Activated T-cell treated with anti-CD3 and anti-CD28 coated beads, Interleukin-2, amount 50 U/mL, for 48 hours (primary cell): ENCODE data around the gene NKD2.
"Not testable (repeated sequence)": the region's sequence is repeated elsewhere in the genome, so short reads cannot be mapped to it uniquely, and the experiment has no call there.

Experiments used
- DNase-seq, 2 experiments: peaks; one replicate each; pipeline ENCODE4 v3.0.0-alpha.2; 2020

NKD2 gene, protein sequence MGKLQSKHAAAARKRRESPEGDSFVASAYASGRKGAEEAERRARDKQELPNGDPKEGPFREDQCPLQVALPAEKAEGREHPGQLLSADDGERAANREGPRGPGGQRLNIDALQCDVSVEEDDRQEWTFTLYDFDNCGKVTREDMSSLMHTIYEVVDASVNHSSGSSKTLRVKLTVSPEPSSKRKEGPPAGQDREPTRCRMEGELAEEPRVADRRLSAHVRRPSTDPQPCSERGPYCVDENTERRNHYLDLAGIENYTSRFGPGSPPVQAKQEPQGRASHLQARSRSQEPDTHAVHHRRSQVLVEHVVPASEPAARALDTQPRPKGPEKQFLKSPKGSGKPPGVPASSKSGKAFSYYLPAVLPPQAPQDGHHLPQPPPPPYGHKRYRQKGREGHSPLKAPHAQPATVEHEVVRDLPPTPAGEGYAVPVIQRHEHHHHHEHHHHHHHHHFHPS

DNA sequence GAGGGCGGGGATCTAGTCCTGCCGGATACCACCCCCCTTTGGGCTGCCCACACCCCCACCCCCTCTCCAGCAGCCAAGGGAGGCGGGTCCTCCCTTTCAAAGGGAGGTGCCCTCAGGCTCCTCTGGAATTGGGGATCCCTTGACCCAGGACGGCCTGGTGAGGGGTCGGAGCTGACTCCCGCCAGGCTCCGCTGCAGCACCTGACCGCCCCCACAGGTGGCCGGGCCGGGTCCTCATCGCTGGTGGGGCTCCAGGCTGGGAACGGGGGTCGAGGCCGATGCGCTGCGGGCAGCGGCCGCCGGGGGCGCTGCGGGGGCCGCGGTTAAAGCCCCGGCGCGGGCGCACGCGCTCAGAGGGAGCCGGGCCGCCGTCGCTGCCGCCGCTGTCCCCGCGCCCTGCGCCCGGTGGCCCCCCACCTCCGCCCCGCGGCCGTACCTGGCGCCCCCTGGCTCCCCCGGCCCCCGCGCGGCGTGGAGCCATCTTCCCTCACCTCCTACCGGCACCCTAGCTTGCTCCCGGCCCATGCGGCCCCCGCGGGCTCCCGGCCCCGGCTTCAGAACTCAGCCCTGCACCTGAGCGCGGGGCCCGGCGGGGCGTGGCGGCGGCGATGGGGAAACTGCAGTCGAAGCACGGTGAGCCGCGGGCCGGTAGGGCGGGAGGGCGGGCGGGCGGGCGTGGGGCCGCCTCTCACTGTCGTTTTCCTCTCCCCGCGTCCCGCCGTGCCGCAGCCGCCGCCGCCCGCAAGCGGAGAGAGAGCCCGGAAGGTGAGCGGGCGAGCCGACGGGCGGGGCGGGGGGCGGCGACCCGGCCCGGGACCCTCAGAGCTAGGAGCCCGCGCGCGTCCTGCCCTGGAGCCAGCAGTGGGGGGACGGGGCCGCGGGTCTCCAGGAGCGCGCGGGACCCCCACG lies at the start of gene NKD2:
Gene NKD2, plus strand, starts transcription at position 352 of the 908 bp plus-strand sequence. Its CDS starts 256 bp downstream, at position 608.
- peak; percentile 65 to 73 for DNase-seq

DNA sequence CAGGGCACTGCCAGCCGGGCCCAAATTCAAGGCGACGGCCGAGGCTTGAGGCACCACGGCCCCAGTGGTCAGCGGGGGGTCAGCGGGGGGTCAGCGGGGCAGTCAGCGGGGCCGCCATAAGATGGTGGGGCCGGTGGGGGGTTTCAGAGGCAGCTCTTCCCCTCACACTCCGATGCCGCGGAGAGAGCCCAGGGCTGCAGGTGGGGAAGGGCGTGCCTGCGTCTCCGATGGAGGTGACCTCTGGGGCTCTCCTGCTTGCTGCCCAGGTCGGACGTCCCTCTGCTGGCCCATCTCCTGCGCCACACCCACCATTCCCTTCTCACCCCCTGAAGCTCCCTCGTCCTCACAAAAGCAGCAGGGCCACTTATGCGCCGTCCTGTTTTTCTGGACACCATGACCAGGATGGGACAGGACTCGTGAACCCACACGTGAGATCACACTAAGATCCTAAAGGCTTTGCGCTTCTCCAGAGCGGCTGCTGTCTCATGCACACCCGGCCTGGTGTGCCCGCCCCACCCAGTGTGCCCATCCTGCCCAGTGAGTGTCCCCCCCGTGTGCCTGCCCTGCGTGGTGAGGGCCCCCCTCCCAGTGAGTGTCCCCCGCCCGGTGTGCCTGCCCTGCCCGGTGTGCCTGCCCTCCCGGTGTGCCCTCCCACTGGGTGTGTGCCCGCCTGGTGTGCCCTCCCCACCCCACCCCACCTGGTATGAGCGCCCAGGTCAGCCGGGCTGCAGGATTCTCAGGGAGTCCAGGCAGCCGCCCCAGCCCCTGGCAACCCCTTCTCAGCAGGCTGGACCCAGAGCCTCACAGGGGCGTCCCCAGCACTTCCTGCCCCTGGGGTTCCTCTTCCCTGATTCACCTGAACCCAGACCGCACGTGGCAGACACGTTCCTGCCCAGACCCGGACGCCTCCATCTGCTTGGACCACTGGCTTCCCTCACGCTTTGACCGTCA lies 48.7 kb upstream of the NKD2 start:
- peak; percentile 14 to 18 for DNase-seq

DNA sequence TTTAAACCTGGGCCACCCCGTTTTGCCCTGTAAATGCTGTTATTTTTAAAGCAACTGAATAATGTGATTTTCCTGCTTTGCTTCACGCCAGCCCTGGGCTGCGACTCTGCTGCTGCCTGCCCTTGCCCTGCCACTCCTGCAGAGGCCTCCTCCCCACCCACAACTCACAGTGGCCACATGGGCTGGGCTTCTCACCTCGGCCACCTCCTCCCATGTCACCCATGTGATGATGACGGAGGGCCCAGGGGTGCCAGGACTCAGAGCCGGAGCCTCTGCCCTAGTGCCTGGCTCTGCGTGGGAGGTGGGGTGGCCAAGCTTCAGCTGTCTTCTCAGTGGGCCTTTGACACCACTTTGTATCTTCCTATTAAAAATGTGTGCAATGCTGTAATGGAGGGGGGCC lies 48.1 kb upstream of the NKD2 start:
- DNase-seq, result peak in 1 of 2 experiments; percentile 13

DNA sequence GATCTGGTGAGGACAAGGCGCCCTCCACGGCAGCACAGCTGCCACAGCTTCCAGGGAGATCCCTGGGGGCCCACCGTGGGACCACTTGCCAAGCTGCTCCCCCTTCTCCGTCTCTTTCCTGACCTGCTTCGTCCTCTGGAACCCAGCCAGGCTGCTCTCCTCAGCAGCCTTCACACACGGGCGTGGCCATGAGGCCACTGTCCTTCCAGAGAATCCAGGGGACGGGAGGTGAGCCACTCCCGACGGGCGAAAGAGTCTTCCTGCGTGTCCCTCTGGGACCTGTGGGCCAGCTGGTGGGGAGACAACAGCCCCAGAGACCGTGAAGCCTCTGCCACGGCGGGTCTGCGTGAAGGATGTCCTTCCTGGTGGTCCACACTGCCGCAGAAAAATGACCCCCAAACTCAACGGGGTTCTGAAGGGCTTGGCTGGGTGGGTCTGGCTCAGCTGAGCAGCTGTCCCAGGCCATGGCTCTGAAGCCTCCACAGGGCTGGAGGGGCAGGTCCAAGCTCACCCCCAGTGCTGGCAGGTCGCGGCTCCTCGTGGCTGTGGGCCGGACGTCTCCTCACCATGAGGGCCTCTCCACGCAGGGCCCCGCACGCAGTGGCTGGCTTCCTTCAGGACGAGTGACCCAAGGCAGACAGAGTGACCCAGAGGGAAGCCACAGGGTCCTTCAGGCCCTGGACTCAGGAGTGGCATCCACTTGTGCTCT lies 47.4 kb upstream of the NKD2 start:
- no peak for DNase-seq

DNA sequence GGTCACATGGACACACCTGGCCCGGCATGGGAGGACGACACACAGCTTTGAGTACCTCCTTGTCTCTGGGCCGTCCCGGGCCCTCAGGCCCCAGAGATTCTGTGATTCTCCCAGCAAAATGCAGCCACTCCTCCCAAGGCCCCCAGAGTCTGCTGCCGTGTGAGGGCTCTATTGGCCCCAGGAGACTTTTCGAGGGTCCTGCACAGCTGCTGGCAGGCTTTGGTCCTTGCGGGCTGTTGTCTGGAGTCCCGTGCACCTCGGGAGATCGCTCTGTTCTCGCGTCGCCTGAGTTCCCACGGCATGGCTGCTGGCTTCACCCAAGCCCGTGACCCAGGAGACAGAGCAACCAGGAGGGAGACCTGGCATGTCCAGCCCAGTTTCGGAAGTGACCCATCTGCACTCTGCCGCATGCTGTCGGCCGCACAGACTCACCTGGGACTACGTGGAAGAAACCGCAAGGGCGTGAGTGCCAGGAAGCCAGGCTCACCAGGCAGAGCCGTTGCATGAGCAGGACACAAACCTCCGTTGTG lies 46.8 kb upstream of the NKD2 start:
- DNase-seq, result peak in 1 of 2 experiments; percentile 12

DNA sequence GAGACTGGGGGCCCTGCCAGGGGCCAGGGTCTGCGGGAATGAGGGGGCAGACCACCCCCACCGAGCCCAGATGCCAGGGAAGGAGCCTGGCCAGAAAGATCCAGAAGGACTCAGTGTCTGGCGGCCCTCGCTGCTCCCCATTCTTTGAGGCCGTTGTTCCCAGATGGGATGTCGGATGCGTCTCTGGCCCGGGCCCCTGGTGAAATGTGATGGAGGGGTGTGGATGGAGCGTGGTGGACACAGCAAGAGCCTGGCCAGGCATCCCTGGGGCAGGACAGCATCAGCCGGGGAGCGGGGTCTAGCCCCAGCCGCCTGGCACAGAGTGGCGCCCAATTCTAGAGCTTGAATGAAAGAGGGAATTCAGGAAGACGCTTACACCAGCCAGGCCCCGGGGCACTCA lies 46.2 kb upstream of the NKD2 start:
- DNase-seq, result peak in 1 of 2 experiments; percentile 11

DNA sequence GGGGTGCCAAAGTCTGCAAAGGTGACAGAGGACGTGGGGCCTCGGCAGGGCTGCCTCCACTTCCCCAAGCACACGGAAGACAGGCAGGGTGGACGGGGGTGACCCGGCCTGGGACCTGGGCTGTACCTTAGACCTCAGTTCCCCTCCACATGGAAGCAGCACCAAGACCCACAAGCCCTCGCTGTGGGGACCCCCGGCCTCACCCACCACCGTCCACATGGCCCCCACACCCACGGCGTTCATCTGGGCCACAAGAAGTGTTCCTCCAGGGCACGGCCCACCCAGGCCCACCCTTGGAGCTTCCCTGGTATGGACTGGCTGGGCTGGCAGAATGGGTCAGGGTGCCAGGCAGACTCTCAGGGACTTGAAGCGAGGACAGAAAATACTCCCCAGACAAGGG lies 45.8 kb upstream of the NKD2 start:
- DNase-seq, result no peak

DNA sequence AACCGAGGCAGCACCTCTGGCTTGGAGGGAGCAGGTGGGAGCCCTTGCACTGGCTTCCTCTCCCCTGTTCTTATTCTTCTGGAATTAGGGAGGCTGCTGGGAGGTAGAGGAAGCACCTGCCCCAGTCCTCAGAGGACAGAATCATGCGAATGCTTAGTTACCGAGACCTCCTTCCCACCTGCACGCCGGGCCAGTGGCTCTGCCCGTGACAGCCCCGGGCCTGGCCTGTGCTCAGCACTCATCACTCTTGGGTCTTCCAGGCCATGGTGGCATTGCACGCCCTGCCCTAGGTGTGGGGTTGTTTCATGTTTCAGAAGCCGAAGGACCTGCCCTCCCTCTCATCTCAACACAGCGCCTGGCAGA lies 45.3 kb upstream of the NKD2 start:
- peak in 1 of 2 experiments; percentile 29 for DNase-seq

DNA sequence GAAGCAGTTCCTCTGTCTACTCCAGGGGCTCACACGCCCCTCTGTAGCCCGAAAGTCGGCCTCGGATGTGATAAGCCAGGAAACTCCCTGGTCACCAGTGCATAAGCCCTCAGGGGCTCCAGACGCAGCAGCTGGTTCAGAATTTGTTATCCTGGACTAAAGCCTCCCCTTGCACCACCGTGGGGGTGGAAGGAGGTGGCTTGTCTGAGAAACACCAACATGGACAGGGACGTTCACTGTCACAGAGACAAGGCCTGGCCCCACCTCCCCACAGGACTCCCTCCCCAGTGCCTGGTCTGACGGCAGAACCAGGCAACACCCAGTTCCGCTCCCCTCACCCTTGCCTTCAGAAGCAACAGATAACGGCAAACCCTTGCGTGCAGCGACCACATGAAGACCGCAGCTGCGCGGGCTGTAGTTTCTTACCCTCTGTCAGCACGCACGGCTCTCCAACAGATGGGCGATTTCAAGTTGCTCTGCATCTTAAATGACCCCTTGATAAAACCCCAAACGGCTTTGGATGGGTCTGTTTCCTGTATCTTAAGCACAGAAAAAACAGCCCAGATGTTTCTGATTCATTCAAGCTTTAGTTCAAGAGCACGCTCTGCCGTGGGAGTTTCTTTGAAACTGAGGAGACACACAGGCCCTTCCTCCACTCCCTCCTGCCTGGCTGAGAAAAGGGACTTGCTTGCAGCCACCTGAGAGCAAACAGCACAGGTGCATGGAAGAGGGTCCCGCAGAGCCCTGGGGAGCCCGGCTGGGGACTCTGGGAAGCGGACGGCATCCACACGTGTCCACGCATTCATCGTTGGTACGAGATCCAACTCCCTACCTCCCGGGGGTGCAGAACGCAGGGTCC lies 44.7 kb upstream of the NKD2 start:
- peak; percentile 66 to 71 for DNase-seq

DNA sequence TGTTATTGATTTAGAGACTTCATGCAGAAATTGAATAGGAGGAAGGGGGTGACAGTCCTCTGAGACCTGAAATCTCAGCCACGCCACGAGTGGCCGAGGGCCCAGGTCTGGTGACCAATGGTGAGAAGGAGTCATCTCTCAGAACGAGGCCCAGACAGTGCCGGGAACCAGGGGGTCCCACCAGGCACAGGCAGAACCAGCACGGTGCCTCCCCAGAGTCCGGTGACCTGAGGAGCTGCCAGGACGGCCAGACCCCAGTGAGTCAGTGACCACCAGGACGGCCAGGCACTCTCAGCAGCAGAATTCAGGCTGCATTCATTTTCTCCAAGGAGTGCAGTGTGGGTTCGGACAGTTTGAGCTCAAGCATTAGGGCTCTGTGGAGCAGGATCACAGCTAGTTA lies 43.8 kb upstream of the NKD2 start:
- DNase-seq, result no peak

DNA sequence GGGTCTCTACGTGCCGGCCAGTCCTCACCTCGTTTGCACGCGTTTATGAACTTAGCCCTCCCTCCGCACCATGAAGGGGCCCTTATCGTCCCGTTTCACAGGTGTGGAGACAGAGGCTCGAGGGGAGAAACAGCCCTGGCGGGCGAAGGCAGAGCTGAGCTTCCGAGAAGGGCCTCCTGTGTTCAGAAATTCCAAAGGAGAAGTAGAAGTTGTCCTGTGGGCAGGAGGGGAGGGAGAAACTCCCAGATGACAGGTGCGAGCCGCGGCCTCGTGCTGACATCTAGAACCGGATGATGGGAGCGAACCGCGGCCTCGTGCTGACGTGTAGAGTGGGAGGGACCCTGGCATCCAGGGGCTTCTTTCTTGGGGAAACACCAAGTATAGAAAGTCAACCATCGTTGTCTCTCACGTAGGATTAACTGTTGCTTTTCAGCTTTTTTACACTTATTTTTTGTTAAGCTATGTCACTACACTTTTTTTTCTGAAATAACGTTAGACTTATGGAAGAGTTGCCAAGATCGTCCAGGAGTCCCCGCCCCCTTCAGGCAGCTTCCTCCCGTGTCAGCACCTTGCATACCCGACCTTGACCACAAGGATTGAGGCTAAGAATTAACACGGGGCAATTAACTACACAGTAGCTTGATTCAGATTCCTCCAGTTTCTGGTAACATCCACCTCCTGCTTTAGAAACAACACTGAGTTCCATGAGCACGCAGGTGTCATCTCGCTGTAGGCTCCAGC lies 42.8 kb upstream of the NKD2 start:
- peak in 1 of 2 experiments; percentile 14 for DNase-seq

DNA sequence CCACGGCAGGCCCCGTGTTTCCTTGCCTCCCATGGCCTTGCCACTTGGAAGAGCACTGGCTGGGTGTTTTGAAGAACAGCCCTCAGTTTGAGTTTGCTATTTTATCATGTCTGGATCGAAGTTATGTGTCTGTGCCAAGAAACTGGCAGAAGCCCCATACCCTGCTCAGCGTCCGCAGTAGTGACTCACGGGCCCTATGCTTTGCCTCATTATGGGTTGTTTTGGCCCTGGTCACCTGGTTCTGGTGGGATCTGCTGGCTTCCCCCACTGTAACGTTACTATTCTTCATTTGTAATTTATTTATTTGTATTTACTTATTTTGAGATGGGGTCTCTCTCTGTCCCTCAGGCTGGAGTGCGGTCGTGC lies 42.3 kb upstream of the NKD2 start:
- DNase-seq, result no peak

DNA sequence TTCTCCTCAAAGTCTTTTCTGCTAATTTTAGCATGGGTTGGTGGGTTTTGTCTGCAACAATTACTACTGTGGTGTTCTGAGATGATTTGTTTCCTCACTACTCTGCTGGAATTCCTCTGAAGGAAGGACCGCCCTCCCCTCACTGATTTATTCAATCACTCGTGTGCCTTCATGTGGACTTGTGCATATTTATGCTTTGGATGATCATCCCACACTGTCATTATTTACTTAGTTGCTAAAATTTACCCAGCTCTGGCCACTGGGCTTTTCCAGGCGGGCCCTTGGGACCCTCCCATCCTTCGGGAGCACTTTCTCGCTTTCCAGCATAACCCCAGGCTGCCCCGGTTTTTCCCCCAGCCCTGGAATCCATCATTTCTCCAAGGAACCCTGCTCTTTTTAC lies 41.7 kb upstream of the NKD2 start:
- DNase-seq, result no peak

DNA sequence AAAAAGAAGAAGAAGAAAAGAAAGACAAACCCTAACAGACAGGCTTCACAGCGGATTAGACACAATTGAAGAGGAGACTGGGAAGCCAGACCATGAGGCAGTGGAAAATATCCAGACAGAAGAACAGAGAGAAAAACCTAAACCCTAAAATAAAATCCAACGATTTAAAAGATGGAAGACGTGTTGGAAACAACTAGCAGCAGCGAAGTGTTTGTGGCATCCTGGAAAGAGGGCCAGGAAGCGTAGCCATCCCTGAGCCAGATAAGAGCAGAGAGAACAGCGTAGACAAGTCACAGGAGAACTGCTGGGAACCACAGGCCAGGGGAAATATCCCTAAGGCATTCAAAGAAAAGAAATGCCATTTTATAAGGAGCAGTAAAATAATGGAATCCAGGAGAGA lies 39.7 kb upstream of the NKD2 start:
- DNase-seq, result no peak

DNA sequence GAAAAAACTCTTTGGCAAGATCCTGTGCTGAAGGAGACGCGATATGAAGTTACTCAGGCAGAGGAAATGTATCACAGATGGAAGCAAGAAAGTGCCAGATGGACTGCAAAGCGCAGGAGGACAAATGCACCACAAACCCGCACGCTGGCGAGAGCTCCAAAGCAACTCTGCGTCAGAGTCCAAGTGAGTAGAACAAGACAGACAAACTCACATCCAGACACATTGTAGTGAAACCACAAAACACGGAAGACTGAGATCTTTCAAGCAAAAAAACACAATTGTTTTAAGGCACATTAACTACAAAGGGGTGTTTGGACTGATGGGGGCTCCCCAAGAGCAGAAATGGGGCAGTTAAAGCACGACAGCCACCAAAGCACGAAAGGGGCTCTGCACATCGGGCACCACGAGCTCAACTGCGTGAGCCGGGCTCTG lies 39.2 kb upstream of the NKD2 start:
- peak in 1 of 2 experiments; percentile 26 for DNase-seq

DNA sequence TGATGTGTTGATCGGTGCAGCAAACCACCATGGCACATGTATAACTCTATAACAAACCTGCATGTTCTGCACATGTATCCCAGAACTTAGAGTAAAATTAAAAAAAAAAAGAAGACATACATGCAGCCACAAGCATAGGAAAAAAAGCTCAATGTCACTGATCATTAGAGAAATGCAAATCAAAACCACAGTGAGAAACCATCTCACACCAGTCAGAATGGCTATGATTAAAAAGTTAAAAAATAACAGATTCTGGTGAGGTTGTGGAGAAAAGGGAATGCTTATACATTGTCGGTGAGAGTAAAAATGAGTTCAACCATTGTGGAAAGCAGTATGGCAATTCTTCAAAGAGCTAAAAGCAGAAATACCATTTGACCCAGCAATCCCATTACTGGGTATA lies 36.0 kb upstream of the NKD2 start:
- DNase-seq, result not testable (repeated sequence)

DNA sequence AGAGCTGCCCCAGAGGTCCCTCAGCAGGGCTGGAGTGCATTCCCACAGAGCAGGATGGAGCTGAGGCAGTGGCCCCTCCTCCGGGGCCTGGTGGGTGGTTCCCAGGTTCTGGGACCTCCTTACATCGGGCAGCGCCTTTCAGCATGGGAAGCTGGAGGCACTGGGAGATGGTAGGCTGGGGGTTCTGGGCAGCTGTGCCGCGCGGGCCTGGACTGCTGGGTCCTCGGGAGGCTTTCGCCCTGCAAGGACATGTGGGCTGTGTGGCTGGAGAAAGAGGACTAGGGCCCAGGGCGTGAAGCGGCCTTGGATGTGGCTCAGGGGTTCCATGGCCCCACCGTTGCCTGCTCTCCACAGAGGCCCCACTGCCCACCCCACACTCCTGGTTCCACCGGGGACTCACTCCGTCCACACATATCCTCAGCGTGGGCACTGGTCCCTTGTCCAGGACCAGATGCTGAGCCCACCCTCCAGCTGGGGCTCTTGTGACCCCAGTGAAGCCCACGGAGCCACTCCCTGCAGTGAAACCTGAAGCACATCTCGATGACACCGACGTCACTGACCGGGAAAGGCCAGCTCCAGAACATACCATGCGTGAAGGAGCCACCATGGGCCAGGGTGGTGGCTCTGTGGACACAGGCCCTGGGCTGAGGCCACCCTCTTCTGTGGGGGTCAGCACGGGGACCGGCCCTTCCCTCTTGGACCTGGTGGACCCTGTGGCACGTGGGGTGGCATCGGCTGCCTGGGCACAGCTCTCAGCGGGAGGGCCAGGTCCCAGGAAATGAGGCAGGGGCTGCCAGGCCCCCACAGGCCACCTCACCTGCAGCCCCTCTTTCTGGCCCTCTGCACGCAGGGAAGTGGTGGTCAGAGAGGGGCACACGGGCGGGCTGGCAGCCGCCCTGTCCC lies 31.5 kb upstream of the NKD2 start:
- no peak for DNase-seq

DNA sequence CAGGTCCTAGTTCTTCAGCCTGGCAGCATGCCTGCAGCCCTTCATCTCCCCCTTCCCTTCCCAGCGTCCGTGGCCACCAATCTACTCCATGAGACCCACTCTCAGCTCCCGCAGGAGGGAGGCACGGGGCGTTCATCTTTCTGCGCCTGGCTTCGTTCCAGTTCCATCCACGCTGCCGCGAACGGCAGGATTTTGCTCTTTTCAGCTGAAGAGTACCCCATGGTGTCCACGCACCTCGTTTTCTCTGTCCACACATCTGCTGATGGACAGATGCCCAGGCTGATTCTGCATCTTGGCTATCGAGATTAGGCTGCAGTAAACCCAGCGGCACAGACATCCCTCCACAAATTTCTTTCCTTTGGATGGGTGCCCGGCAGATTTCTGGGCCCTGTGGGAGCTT lies 30.5 kb upstream of the NKD2 start:
- DNase-seq, result no peak

DNA sequence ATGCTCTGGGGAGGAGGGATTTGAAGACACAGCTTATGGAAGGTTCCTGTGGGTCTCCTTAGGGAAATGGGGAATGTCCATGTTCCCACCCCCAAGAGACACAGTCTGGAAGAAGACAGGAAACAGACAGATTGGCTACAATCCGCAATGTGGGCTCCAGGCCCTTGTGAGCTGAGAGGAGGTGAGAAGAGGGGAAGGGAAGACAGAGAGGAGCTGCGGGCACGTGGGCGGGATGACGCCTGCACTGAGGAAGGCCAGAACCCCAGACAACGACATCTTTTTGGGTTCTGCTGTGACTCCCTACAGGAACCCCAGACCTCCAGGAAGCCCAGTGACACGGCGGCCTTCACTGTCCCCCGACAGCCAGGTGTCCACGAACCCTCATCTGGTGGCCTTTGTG lies 29.9 kb upstream of the NKD2 start:
- peak in 1 of 2 experiments; percentile 32 for DNase-seq
